GM12873 (cell line): ENCODE measurements around the gene ABTB1.

Experiments used
- CTCF ChIP-seq: IDR thresholded peaks from 2 replicates; pipeline ENCODE4 v1.5.1; 2012; ENCODE audit warnings: low read depth, mild to moderate bottlenecking, moderate library complexity, low read length, control low read depth; ENCODE audit not compliant: insufficient read depth; ENCODE audit errors: missing control alignments

ABTB1 gene

DNA sequence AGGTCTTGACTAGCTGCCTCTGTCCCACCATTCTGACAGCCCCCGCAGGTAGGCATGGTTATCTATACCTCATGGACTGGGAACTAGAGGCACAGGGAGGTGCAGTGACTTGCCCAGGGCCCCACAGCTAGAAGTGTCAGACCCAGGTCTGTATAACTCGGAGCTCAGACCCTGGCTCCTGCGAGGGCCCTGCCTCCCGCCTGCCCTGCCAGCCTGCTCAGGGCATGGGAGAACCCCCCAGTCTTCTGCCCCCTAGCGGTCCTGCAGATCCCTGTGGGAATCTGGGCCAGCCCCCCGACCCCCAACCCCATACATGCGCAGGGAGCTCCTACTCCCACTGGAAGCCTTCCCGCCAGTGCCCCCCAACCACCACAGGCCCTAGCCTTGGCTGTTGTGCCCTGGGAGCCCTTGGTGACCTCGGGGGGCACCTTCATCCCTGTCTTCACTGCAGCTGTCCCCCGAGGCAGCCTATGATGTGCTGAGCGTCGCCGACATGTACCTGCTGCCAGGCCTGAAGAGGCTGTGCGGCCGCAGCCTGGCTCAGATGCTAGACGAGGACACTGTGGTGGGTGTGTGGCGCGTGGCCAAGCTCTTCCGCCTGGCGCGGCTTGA lies 6.9 kb downstream of the ABTB1 start:
- no peak for TF ChIP-seq CTCF

DNA sequence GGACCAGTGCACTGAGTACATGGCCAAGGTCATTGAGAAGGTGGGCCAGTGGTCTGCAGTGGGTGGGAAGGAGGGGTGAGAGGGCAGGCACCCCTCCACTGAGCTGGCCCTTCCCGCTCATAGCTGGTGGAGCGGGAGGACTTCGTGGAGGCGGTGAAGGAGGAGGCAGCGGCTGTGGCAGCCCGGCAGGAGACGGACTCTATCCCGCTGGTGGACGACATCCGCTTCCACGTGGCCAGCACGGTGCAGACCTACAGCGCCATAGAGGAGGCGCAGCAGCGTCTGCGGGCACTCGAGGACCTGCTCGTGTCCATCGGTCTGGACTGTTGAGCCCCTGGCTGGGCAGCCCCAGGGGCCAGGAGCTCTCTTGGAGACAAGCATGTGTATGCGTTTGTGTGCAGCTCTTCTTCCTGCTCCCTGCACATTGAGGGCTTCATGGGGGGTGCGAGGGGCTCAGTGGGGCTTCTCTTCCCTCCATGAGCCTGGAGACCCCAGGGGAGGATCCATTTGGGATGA lies 7.5 kb downstream of the ABTB1 start:
- no peak for TF ChIP-seq CTCF

DNA sequence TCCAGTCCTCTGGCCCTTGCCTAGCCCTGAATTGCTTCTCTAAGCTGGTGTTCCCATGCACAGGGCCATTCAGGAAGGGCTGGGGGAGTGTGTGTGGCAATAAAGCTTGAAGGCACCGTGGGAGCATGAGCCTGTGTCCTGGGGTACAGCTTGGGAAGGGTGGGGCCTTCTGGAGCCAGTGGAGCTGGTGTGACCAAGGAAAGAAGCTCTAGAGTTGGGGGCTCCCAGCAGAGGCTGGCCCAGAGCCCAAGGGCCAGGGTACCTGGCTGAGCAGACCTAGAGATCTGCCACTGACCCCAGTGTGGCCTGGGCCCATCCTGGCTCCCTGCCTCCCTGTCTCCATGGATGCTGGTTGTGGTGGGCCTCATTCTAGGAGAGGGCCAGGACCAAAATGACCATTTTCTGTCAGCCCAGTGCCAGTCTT lies 8.1 kb downstream of the ABTB1 start:
- TF ChIP-seq CTCF: no peak

DNA sequence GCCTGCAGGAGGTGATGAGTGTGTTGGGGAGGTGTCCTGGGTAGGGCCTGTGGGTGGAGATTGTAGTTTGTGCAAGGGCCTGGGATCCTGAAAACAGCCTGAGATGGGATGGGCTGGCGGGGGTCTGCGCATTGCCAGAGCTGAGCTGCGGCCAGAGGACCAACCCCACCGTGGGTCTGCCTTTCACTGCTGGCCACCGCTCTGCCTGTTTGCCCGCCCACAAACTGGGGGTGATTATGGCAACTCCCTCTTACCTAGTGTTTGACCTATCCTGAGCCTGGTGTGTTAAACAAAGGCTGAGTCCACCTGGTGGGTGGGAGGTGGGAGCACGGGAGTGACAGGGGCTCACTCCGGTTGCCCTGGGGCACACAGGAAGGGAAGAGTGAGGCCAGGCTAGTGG lies 9.8 kb downstream of the ABTB1 start:
- no peak for TF ChIP-seq CTCF

DNA sequence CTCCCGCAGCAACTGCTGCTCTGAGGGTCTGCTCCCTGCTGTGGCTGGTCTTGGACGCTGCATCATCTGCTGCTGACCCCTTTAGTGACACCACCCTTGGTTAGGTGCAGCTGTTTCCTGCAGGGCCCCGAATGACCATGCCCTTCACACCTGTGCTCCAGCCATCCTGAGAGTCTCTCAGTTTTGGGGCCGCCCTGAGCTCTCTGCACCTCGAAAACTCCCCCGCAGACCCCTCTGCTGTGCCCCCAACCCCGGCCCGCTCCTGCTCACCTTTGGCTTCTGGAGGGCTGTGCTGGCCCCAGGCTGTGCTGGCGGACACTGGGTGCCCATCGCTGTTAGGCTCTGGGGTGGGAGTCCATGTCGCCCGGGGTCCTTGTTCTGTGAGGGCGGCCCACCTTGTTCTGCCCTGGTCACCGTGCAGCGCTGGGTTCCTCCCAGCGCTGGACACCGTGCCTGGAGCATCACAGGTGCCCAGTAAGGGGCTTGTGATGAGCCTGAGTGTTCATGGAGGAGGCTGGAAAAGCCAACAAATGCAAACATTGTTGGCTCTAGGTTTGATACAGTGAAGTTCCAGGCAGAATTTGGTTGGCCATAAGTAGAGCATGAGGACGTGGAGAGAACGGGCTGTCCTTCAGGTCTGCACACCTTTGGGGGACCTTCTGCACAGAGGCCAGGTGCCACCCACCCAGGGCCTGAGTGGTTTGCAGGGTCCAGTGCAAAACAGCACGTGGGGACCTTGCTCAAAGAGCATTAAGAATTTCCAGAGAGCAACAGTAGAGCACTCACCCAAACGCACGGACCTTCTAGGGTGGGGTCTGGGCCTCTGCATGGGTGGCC lies 12.3 kb downstream of the ABTB1 start:
- TF ChIP-seq CTCF: no peak

- TF ChIP-seq CTCF: no peak
Observed at GRCh38 chr3:127685708-127686511, 13.2 kb downstream of the ABTB1 start.

GRCh38 chr3:127686512-127686894 lies 13.8 kb downstream of the ABTB1 start:
- TF ChIP-seq CTCF: no peak
